Endothelial cell of umbilical vein (primary cell): ENCODE results near the gene KIF26B. TPM values are rescaled to one million over a fixed set of nuclear protein-coding genes. Genes with fewer than 3 reads are reported as not detected.

Experiments used
- BruUV-seq: library from RNA; stranded (reverse); fragments of 400-500 nt; replicated peaks from 2 replicates; lab custom pipeline; 2021; lab: Mats Ljungman, UMichigan
- CTCF ChIA-PET: fragments of 300-600, 350-600 bp; sonication (Branson Sonifier 250); formaldehyde crosslinking; loops from one replicate; lab custom pipeline; 2021; ENCODE audit warnings: antibody characterized with exemption, inconsistent platforms; lab: Charles Lee
- POLR2A ChIA-PET: fragments of 300-600, 350-600 bp; sonication (Branson Sonifier 250); formaldehyde crosslinking; loops from one replicate; lab custom pipeline; 2021; ENCODE audit warnings: antibody characterized with exemption, inconsistent platforms; lab: Charles Lee
- DNase-seq: peaks from one replicate; pipeline ENCODE4 v3.0.0-alpha.2; 2011; ENCODE audit warnings: low read depth, low spot score
- FAIRE-seq: peaks from 2 replicates; lab custom pipeline; 2011; peaks lifted over from hg19 to GRCh38; lab: Jason Lieb, UNC
- H2AFZ ChIP-seq: 2 replicates; pipeline ENCODE4 v1.6.0; 2012; ENCODE audit warnings: low read depth, low read length, control low read depth, inconsistent platforms
- H3K27ac ChIP-seq: 2 replicates; pipeline ENCODE4 v1.5.1; 2011; ENCODE audit warnings: low read depth, mild to moderate bottlenecking, control low read depth, low read length, moderate library complexity; ENCODE audit not compliant: insufficient read depth
- H3K27me3 ChIP-seq, 2 experiments: 2 replicates each; pipeline versions ENCODE4 v1.6.0 to v1.6.1; 2011; ENCODE audit warnings: low read length in 2 of 2, mixed read lengths in 1 of 2; ENCODE audit not compliant: control insufficient read depth in 2 of 2, insufficient read depth in 2 of 2
- H3K36me3 ChIP-seq, 2 experiments: 2 replicates in 1 of 2; 3 replicates in 1 of 2; pipeline ENCODE4 v1.5.1; 2011; ENCODE audit warnings: low read length in 2 of 2, mild to moderate bottlenecking in 1 of 2, moderate library complexity in 1 of 2; ENCODE audit not compliant: control insufficient read depth in 2 of 2, insufficient read depth in 2 of 2; ENCODE audit errors: extremely low read depth in 1 of 2
- H3K4me1 ChIP-seq: 3 replicates; pipeline ENCODE4 v1.5.1; 2011; ENCODE audit warnings: mild to moderate bottlenecking, low read length; ENCODE audit not compliant: control insufficient read depth, insufficient read depth; ENCODE audit errors: extremely low read depth
- H3K4me2 ChIP-seq: 2 replicates; pipeline ENCODE4 v1.6.1; 2011; ENCODE audit warnings: low read length, control low read depth, mixed read lengths; ENCODE audit not compliant: insufficient read depth
- H3K4me3 ChIP-seq, 3 experiments: fragments of 200-600 bp in 1 of 3; sonication (generic), shearing (Covaris generic) in 1 of 3; replicated peaks in 1 of 3; 2 replicates each; pipeline ENCODE4 v1.5.1; 2011 to 2016; ENCODE audit warnings: control low read depth in 3 of 3, low read length in 3 of 3, mild to moderate bottlenecking in 2 of 3, inconsistent platforms in 1 of 3, low read depth in 1 of 3, moderate library complexity in 1 of 3; ENCODE audit not compliant: insufficient read depth in 1 of 3
- H3K79me2 ChIP-seq: 2 replicates; pipeline ENCODE4 v1.6.0; 2012; ENCODE audit warnings: low read length, inconsistent platforms; ENCODE audit not compliant: control insufficient read depth, insufficient read depth
- H3K9ac ChIP-seq: replicated peaks from 2 replicates; pipeline ENCODE3; 2011; ENCODE audit warnings: low read length, control low read depth; ENCODE audit not compliant: insufficient read depth; ENCODE audit errors: extremely low read depth
- H3K9me1 ChIP-seq: replicated peaks from 3 replicates; pipeline ENCODE4 v1.6.0; 2011; ENCODE audit warnings: mild to moderate bottlenecking, low read length; ENCODE audit not compliant: control insufficient read depth, insufficient read depth; ENCODE audit errors: extremely low read depth
- H3K9me3 ChIP-seq: replicated peaks from 2 replicates; pipeline ENCODE4 v1.5.1; 2012; ENCODE audit warnings: low read length, inconsistent platforms; ENCODE audit not compliant: control insufficient read depth, insufficient read depth
- H4K20me1 ChIP-seq: replicated peaks from 2 replicates; pipeline ENCODE3; 2011; ENCODE audit warnings: mild to moderate bottlenecking, low read length; ENCODE audit not compliant: control insufficient read depth, insufficient read depth; ENCODE audit errors: extremely low read depth
- CTCF ChIP-seq, 2 donors: IDR thresholded peaks; 1 replicate in 1 of 2; 2 replicates in 1 of 2; pipeline ENCODE4 v1.5.1; 2011; ENCODE audit warnings: low read length in 2 of 2, mild to moderate bottlenecking in 2 of 2, moderate library complexity in 2 of 2, control low read depth in 1 of 2, inconsistent platforms in 1 of 2, low read depth in 1 of 2; ENCODE audit not compliant: insufficient read depth in 1 of 2; ENCODE audit errors: extremely low read depth in 1 of 2
- EZH2 ChIP-seq: IDR thresholded peaks from 2 replicates; pipeline ENCODE4 v1.6.1; 2012; ENCODE audit warnings: borderline replicate concordance, low read depth, mild to moderate bottlenecking, moderate library complexity, low read length, inconsistent platforms; ENCODE audit not compliant: severe bottlenecking
- FOS ChIP-seq: IDR thresholded peaks from 2 replicates; pipeline ENCODE4 v1.6.1; 2011; ENCODE audit warnings: mild to moderate bottlenecking, low read length, moderate library complexity, borderline replicate concordance; ENCODE audit not compliant: insufficient read depth
- GATA2 ChIP-seq: IDR thresholded peaks from 2 replicates; pipeline ENCODE4 v1.7.0; 2011; ENCODE audit warnings: low read depth, mild to moderate bottlenecking, moderate library complexity, mixed read lengths, low read length; ENCODE audit not compliant: insufficient read length, insufficient read depth
- JUN ChIP-seq: IDR thresholded peaks from 2 replicates; pipeline ENCODE4 v1.6.1; 2011; ENCODE audit warnings: borderline replicate concordance, low read depth; ENCODE audit not compliant: insufficient read length, insufficient read depth
- MYC ChIP-seq: IDR thresholded peaks from one replicate; pipeline ENCODE4 v1.6.1; 2011; ENCODE audit warnings: mild to moderate bottlenecking, low read depth, low read length
- POLR2A ChIP-seq: IDR thresholded peaks from 2 replicates; pipeline ENCODE4 v1.6.1; 2012; ENCODE audit warnings: low read depth, mild to moderate bottlenecking, control low read depth, low read length
- POLR2AphosphoS5 ChIP-seq: IDR thresholded peaks from 2 replicates; pipeline ENCODE4 v1.6.1; 2012; ENCODE audit warnings: low read depth, mild to moderate bottlenecking, control low read depth, low read length, moderate library complexity; ENCODE audit not compliant: insufficient read depth
- dilution Hi-C: fragments of 300-500 bp; cut with MboI; formaldehyde crosslinking; loops from one replicate; pipeline ENCODE4 v1.15.0; 2019; ENCODE audit warnings: low sequenced_read_pairs; ENCODE audit not compliant: extremely low pct_ligation_motif_present
- intact Hi-C: fragments of 100-400 bp; cut with micrococcal nuclease; formaldehyde crosslinking; loops from one replicate; pipeline ENCODE4 v1.10.0; 2022
- polyA plus RNA-seq, 4 experiments: library from polyadenylated mRNA; depleted of rRNA in 3 of 4; stranded (reverse) in 3 of 4; unstranded in 1 of 4; fragments of >200 nt; gene quantifications; 2 replicates each; pipeline versions ENCODE4 v1.2.1 to v1.2.3, GENCODE V29; 2011 to 2012; ENCODE audit warnings: missing spikeins in 1 of 4
- total RNA-seq: library from RNA; stranded (reverse); gene quantifications from 2 replicates; pipeline ENCODE4 v1.2.3, GENCODE V29; 2021
- TF ChIP-seq, protein P1 (sequence below): IDR thresholded peaks from 2 replicates; pipeline ENCODE4 v1.6.1; 2011; ENCODE audit not compliant: insufficient read depth, insufficient read length

KIF26B gene
- total and polyA plus RNA-seq, 2 donors (not counting 3 experiments of a cell fraction or from before 2014, with no cell fraction given), result 0.04 to 0.49 TPM

DNA sequence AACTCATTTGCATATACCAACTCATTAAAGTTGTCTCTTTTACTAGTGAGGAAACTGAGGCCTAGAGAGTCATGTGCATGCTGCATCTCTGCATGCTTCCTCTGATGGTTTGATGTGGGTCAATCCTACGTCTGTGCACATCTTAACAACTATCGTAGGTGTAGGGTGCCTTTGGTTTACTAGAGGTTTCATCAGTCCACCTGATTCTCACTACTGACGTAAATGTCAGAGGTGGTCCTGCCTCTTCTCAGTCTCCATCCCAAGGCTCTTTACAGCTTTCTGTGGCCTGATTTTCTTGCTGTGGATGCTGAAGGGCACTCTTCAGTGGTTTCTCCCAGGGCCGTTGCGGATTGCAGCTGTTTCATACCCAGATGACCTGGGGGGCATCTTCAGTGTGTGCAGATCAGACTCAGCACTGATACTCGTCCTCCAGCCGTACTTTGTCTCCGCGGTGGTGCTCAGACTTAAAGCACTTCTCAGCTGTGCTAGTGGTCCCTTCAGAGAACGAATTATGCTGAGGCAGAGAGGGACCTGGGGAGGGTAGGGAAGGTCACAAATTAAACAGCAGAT lies 407.0 kb downstream of the KIF26B start:
- Histone ChIP-seq H3K4me3 (no peak overlapping the region), H3K9ac (no peak overlapping the region), H3K4me2 (no peak overlapping the region), H3K27me3 (no peaks in the 10 kb centered on the region), H3K27ac (no peak overlapping the region), H3K36me3 (no peaks in the 10 kb centered on the region), H3K9me3 (no peaks in the 10 kb centered on the region), H3K9me1 (no peaks in the 10 kb centered on the region), H4K20me1 (no peaks in the 10 kb centered on the region), H3K4me1 (no peaks in the 10 kb centered on the region), H2AFZ (no peak overlapping the region), H3K79me2 (no peaks in the 10 kb centered on the region)
- intact Hi-C loops (no loop called here), dilution Hi-C loops (no loop called here)
- FAIRE-seq (no peak), DNase-seq (no peak)
- BruUV-seq, result no TSS peak
- ChIA-PET CTCF (no interaction called here), POLR2A (no interaction called here)
- TF ChIP-seq POLR2AphosphoS5, result no peak
- TF ChIP-seq, protein P1, sequence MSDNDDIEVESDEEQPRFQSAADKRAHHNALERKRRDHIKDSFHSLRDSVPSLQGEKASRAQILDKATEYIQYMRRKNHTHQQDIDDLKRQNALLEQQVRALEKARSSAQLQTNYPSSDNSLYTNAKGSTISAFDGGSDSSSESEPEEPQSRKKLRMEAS, result no peak
- no peak for TF ChIP-seq JUN
- no peak for TF ChIP-seq CTCF (IDR thresholded peaks at IDR 0.05; ENCODE audit: extremely low read depth in 1 of 2, insufficient read depth in 1 of 2, low read depth in 1 of 2, low read length in 2 of 2)
- TF ChIP-seq POLR2A, result no peak
- no peak for TF ChIP-seq MYC
- no peak for TF ChIP-seq FOS
- no peak for TF ChIP-seq GATA2
- TF ChIP-seq EZH2, result no peak
